ENCODE results near the gene CLMN. TPM values are rescaled to one million over a fixed set of nuclear protein-coding genes. Genes with fewer than 3 reads are reported as not detected.

CLMN gene
- total and polyA plus RNA-seq, 2 donors (not counting 1 experiment from before 2014, with no cell fraction given) = 9.6 to 51.5 TPM

GRCh38 chr14:95222151-95222631 lies 97.5 kb downstream of the CLMN start:
- H3K4me1 ChIP-seq (ENCODE audit: control insufficient read depth in 2 of 2, insufficient read depth in 2 of 2, low read length in 2 of 2) = no peaks in the 10 kb centered on the region
- Mint-ChIP-seq H3K4me1 (no peaks in the 10 kb centered on the region), H3K27me3 (no peaks in the 10 kb centered on the region), H3K27ac (no peak overlapping the region), H3K9me3 (ENCODE audit: insufficient read depth) (no peaks in the 10 kb centered on the region), H3K4me3 (no peak overlapping the region)
- WGBS (ENCODE audit: insufficient coverage) = 93% methylated on average over 8 of the region's 10 CpGs
- H3K9ac ChIP-seq (ENCODE audit: low read length) = no peak overlapping the region
- DNase-seq (no peak), ATAC-seq (ENCODE audit: low read depth) (no peak)
- no peak overlapping the region for H3K4me3 ChIP-seq (ENCODE audit: control extremely low read depth in 1 of 5, extremely low read depth in 1 of 5, insufficient read depth in 1 of 5, low read depth in 2 of 5, low read length in 4 of 5)
- no peak overlapping the region for H2AFZ ChIP-seq (ENCODE audit: insufficient read depth, low read depth, low read length, poor library complexity, severe bottlenecking)
- H3K27me3 ChIP-seq (replicated peaks in 1 of 4; ENCODE audit: control extremely low read depth in 1 of 4, control insufficient read depth in 3 of 4, insufficient read depth in 4 of 4, low read length in 3 of 4) = no peaks in the 10 kb centered on the region
- intact Hi-C loops (cut with micrococcal nuclease) = no loop called here
- no peak overlapping the region for H3K4me2 ChIP-seq (replicated peaks; ENCODE audit: low read depth, low read length, poor library complexity, severe bottlenecking)
- peaks cover 0 to 3% (median 0%) of the 10 kb centered on the region in 3 donors for H3K9me3 ChIP-seq (ENCODE audit: control extremely low read depth in 1 of 3, control insufficient read depth in 2 of 3, insufficient read depth in 1 of 3, low read length in 2 of 3)
- peaks cover 0 to 9% of the 10 kb centered on the region in 2 experiments for H3K36me3 ChIP-seq (replicated peaks in 1 of 2; ENCODE audit: control extremely low read depth in 1 of 2, control insufficient read depth in 1 of 2, extremely low read depth in 1 of 2, insufficient read depth in 2 of 2, low read length in 1 of 2)
- no peak overlapping the region for H3K27ac ChIP-seq (ENCODE audit: low read length in 2 of 2)
- no peaks in the 10 kb centered on the region for H4K20me1 ChIP-seq (ENCODE audit: control insufficient read depth, insufficient read depth, low read length, poor library complexity, severe bottlenecking)
- ChIA-PET CTCF (no interaction called here), POLR2A (no interaction called here)
- TF ChIP-seq CTCF (IDR thresholded peaks at IDR 0.05) = no peak
- no peak for TF ChIP-seq EZH2 (IDR thresholded peaks at IDR 0.05; ENCODE audit: borderline replicate concordance, insufficient read depth, low read depth, low read length, poor library complexity, severe bottlenecking)
- no peaks in the 10 kb centered on the region for H3K79me2 ChIP-seq (ENCODE audit: control insufficient read depth, insufficient read depth, low read length)

DNA sequence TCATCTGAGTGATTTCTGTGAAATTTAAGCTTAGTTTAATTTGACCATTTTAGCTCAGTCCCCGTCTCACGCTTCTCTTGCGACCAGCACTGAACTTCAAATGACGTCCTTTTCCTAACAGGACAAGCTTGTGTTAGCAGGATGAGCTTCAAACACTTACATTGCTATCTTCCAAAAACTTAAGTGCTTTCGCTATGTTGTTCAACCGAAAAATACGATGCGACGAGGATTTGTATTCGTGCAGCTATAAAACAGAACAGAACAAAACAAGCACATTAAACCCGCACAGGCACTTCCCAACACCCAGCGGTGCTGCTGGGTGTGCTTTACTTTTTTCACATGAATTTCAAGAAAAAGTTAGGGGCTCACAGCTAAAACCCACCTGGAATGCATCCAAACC lies 98.2 kb downstream of the CLMN start:
- Histone ChIP-seq H3K4me3 (ENCODE audit: control extremely low read depth in 1 of 5, extremely low read depth in 1 of 5, insufficient read depth in 1 of 5, low read depth in 2 of 5, low read length in 4 of 5) (no peak overlapping the region), H3K27me3 (replicated peaks in 1 of 4; ENCODE audit: control extremely low read depth in 1 of 4, control insufficient read depth in 3 of 4, insufficient read depth in 4 of 4, low read length in 3 of 4) (no peaks in the 10 kb centered on the region), H3K79me2 (ENCODE audit: control insufficient read depth, insufficient read depth, low read length) (no peaks in the 10 kb centered on the region), H3K4me2 (replicated peaks; ENCODE audit: low read depth, low read length, poor library complexity, severe bottlenecking) (no peak overlapping the region), H2AFZ (ENCODE audit: insufficient read depth, low read depth, low read length, poor library complexity, severe bottlenecking) (no peak overlapping the region), H3K36me3 (replicated peaks in 1 of 2; ENCODE audit: control extremely low read depth in 1 of 2, control insufficient read depth in 1 of 2, extremely low read depth in 1 of 2, insufficient read depth in 2 of 2, low read length in 1 of 2) (peaks cover 0 to 9% of the 10 kb centered on the region in 2 experiments), H3K27ac (ENCODE audit: low read length in 2 of 2) (no peak overlapping the region), H4K20me1 (ENCODE audit: control insufficient read depth, insufficient read depth, low read length, poor library complexity, severe bottlenecking) (no peaks in the 10 kb centered on the region), H3K4me1 (ENCODE audit: control insufficient read depth in 2 of 2, insufficient read depth in 2 of 2, low read length in 2 of 2) (no peaks in the 10 kb centered on the region), H3K9ac (ENCODE audit: low read length) (no peak overlapping the region), H3K9me3 (ENCODE audit: control extremely low read depth in 1 of 3, control insufficient read depth in 2 of 3, insufficient read depth in 1 of 3, low read length in 2 of 3) (peaks cover 0 to 3% (median 1%) of the 10 kb centered on the region in 3 donors)
- 98% methylated on average over 12 of the region's 12 CpGs for WGBS (ENCODE audit: insufficient coverage)
- intact Hi-C loops (cut with micrococcal nuclease) = no loop called here
- no peak for TF ChIP-seq EZH2 (IDR thresholded peaks at IDR 0.05; ENCODE audit: borderline replicate concordance, insufficient read depth, low read depth, low read length, poor library complexity, severe bottlenecking)
- no peak for TF ChIP-seq CTCF (IDR thresholded peaks at IDR 0.05)
- Mint-ChIP-seq H3K27me3 (no peaks in the 10 kb centered on the region), H3K27ac (no peak overlapping the region), H3K9me3 (ENCODE audit: insufficient read depth) (no peaks in the 10 kb centered on the region), H3K4me1 (no peaks in the 10 kb centered on the region), H3K4me3 (no peak overlapping the region)
- DNase-seq = no peak
- ChIA-PET CTCF (no interaction called here), POLR2A (no interaction called here)
- ATAC-seq (ENCODE audit: low read depth) = no peak
